Astrocyte (in vitro differentiated cells and primary cell): ENCODE measurements around the gene ADCYAP1R1. TPM values are rescaled to one million over a fixed set of nuclear protein-coding genes. Genes with fewer than 3 reads are reported as not detected.

Experiments used
- DNase-seq: peaks from one replicate; pipeline ENCODE4 v3.0.0-alpha.2; 2010; ENCODE audit warnings: low read depth
- FAIRE-seq: peaks from 2 replicates; lab custom pipeline; 2011; peaks lifted over from hg19 to GRCh38; lab: Jason Lieb, UNC
- H2AFZ ChIP-seq: 2 replicates; pipeline ENCODE4 v1.6.0; 2012; ENCODE audit warnings: low read depth, low read length, inconsistent platforms
- H3K27ac ChIP-seq: 2 replicates; pipeline ENCODE4 v1.5.1; 2011; ENCODE audit warnings: low read depth, low read length, inconsistent platforms
- H3K27me3 ChIP-seq: 2 replicates; pipeline ENCODE4 v1.6.0; 2011; ENCODE audit warnings: low read length, inconsistent platforms; ENCODE audit not compliant: insufficient read depth
- H3K36me3 ChIP-seq: 2 replicates; pipeline ENCODE4 v1.5.1; 2011; ENCODE audit warnings: low read length, inconsistent platforms; ENCODE audit not compliant: insufficient read depth
- H3K4me1 ChIP-seq: 2 replicates; pipeline ENCODE4 v1.5.1; 2011; ENCODE audit warnings: low read length, inconsistent platforms; ENCODE audit not compliant: insufficient read depth
- H3K4me2 ChIP-seq: 2 replicates; pipeline ENCODE4 v1.6.0; 2012; ENCODE audit warnings: low read length, inconsistent platforms
- H3K4me3 ChIP-seq: 2 replicates; pipeline ENCODE4 v1.5.1; 2011; ENCODE audit warnings: low read depth, mild to moderate bottlenecking, low read length, inconsistent platforms; ENCODE audit not compliant: insufficient read depth
- H3K79me2 ChIP-seq: 2 replicates; pipeline ENCODE4 v1.6.0; 2012; ENCODE audit warnings: mild to moderate bottlenecking, low read length, inconsistent platforms; ENCODE audit not compliant: insufficient read depth
- H3K9ac ChIP-seq: 2 replicates; pipeline ENCODE4 v1.6.0; 2012; ENCODE audit warnings: mild to moderate bottlenecking, low read length, inconsistent platforms
- H3K9me3 ChIP-seq: 2 replicates; pipeline ENCODE4 v1.5.1; 2012; ENCODE audit warnings: low read depth, mild to moderate bottlenecking, low read length, inconsistent platforms; ENCODE audit not compliant: insufficient read depth
- H4K20me1 ChIP-seq: 2 replicates; pipeline ENCODE4 v1.6.0; 2012; ENCODE audit warnings: low read length, inconsistent platforms; ENCODE audit not compliant: insufficient read depth
- H3K27ac Mint-ChIP-seq: one replicate; pipeline ENCODE4 v1.8.0; 2021; ENCODE audit warnings: mild to moderate bottlenecking, mixed read lengths; ENCODE audit not compliant: unreplicated experiment
- H3K27me3 Mint-ChIP-seq: one replicate; pipeline ENCODE4 v1.8.0; 2021; ENCODE audit warnings: low read depth, mixed read lengths; ENCODE audit not compliant: unreplicated experiment
- H3K36me3 Mint-ChIP-seq: one replicate; pipeline ENCODE4 v1.8.0; 2021; ENCODE audit warnings: low read depth, mixed read lengths; ENCODE audit not compliant: unreplicated experiment
- H3K4me1 Mint-ChIP-seq: one replicate; pipeline ENCODE4 v1.8.0; 2021; ENCODE audit warnings: low read depth, mixed read lengths; ENCODE audit not compliant: unreplicated experiment
- H3K4me3 Mint-ChIP-seq: one replicate; pipeline ENCODE4 v1.8.0; 2021; ENCODE audit warnings: mild to moderate bottlenecking, moderate library complexity, mixed read lengths; ENCODE audit not compliant: unreplicated experiment
- H3K9me3 Mint-ChIP-seq: one replicate; pipeline ENCODE4 v1.8.0; 2021; ENCODE audit warnings: mild to moderate bottlenecking, mixed read lengths; ENCODE audit not compliant: unreplicated experiment
- CTCF ChIP-seq: IDR thresholded peaks from 2 replicates; pipeline ENCODE4 v1.5.1; 2011; ENCODE audit warnings: low read depth, mild to moderate bottlenecking, inconsistent platforms, low read length, moderate library complexity; ENCODE audit not compliant: insufficient read depth
- EZH2 ChIP-seq: IDR thresholded peaks from 2 replicates; pipeline ENCODE4 v1.6.1; 2012; ENCODE audit warnings: mild to moderate bottlenecking, low read length, inconsistent platforms; ENCODE audit not compliant: insufficient read depth
- total RNA-seq: library from RNA; stranded (reverse); gene quantifications from 2 replicates; pipeline ENCODE4 v1.2.1, GENCODE V29; 2021

ADCYAP1R1 gene
- total RNA-seq, 1 donor from 2014 or later, result 0.05 TPM

- no peaks in the 10 kb centered on the region for H3K9me3 ChIP-seq
- H3K4me3 ChIP-seq, result no peak overlapping the region
- H3K27ac ChIP-seq, result no peak overlapping the region
- FAIRE-seq (no peak), DNase-seq (no peak)
- Mint-ChIP-seq H3K4me3 (no peak overlapping the region), H3K27me3 (peaks cover 14% of the 10 kb centered on the region), H3K36me3 (no peaks in the 10 kb centered on the region), H3K4me1 (peaks cover 6% of the 10 kb centered on the region), H3K9me3 (no peaks in the 10 kb centered on the region), H3K27ac (no peak overlapping the region)
- no peaks in the 10 kb centered on the region for H3K79me2 ChIP-seq
- no peak overlapping the region for H3K4me2 ChIP-seq
- H3K27me3 ChIP-seq, result peaks cover 2% of the 10 kb centered on the region
- no peak overlapping the region for H3K9ac ChIP-seq
- no peaks in the 10 kb centered on the region for H3K36me3 ChIP-seq
- no peak overlapping the region for H2AFZ ChIP-seq
- peaks cover 5% of the 10 kb centered on the region for H3K4me1 ChIP-seq
- no peaks in the 10 kb centered on the region for H4K20me1 ChIP-seq
- TF ChIP-seq CTCF (no peak), EZH2 (no peak)
These were observed 51.1 kb downstream of the ADCYAP1R1 start for GRCh38 chr7:31102973-31103850.

- H3K4me1 ChIP-seq, result peaks cover 5% of the 10 kb centered on the region
- no peaks in the 10 kb centered on the region for H3K79me2 ChIP-seq
- Mint-ChIP-seq H3K36me3 (no peaks in the 10 kb centered on the region), H3K27ac (no peak overlapping the region), H3K27me3 (peaks cover 27% of the 10 kb centered on the region), H3K4me1 (peaks cover 6% of the 10 kb centered on the region), H3K4me3 (no peak overlapping the region), H3K9me3 (no peaks in the 10 kb centered on the region)
- no peaks in the 10 kb centered on the region for H3K9me3 ChIP-seq
- no peak overlapping the region for H3K27ac ChIP-seq
- no peak overlapping the region for H3K4me2 ChIP-seq
- H3K9ac ChIP-seq, result no peak overlapping the region
- no peak for FAIRE-seq
- TF ChIP-seq EZH2, result no peak
- TF ChIP-seq CTCF, result no peak
- no peaks in the 10 kb centered on the region for H4K20me1 ChIP-seq
- no peak for DNase-seq
- peaks cover 2% of the 10 kb centered on the region for H3K27me3 ChIP-seq
- no peak overlapping the region for H3K4me3 ChIP-seq
- H2AFZ ChIP-seq, result no peak overlapping the region
- no peaks in the 10 kb centered on the region for H3K36me3 ChIP-seq
These were observed 52.5 kb downstream of the ADCYAP1R1 start for GRCh38 chr7:31104361-31105255.
